Sigmoid colon (tissue), 4 donors: ENCODE results near the gene KCNJ6.

Experiments
- EP300 ChIP-seq, 4 donors: sonication (generic); formaldehyde crosslinking; IDR thresholded peaks; one replicate each; pipeline ENCODE4 v1.6.1; 2017; ENCODE audit warnings: antibody characterized with exemption in 4 of 4
- POLR2A ChIP-seq, 2 donors: fragments of 450-650 bp; IDR thresholded peaks; one replicate each; pipeline ENCODE4 v1.6.1; 2016; ENCODE audit warnings: antibody characterized with exemption in 2 of 2, mild to moderate bottlenecking in 2 of 2, moderate library complexity in 2 of 2
- POLR2AphosphoS5 ChIP-seq, 4 donors: sonication (generic); formaldehyde crosslinking; IDR thresholded peaks; one replicate each; pipeline ENCODE4 v1.6.1; 2017; ENCODE audit warnings: antibody characterized with exemption in 4 of 4
- TF ChIP-seq, protein P1 (sequence below), 4 experiments: fragments of 450-650 bp in 3 of 4; fragments of 200-600 bp in 1 of 4; IDR thresholded peaks; one replicate each; pipeline ENCODE4 v1.5.1; 2016 to 2019; ENCODE audit warnings: antibody characterized with exemption in 4 of 4, mild to moderate bottlenecking in 3 of 4, moderate library complexity in 2 of 4

DNA sequence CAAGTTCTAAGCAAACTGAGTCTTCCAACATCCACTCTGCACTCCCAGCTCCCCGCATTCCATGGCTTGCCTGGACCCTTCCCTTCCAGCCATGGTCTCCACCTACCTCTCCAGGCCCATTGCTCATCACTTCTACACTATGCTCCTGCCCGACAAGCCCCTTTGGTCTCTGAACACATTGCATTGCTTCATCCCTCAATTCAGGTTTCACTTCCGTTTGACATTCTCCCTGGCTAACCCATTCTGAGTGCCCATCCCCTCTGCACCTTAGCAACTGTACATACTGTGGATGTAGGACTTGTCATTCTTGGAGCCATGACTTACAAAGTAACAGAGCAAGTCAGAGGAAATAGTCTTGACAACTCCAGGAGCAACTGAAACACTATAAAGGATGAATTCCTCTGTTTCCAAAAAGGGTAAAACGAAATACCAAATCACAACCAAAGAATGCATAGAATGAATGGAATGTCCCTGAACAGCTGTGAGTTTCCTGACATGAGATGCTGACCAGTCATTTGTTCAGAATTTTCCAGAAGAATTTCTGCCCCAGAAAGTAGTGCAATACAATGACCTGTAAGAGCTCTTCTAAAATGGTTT, 66.7 kb downstream of the KCNJ6 start:
- TF ChIP-seq, protein P1, sequence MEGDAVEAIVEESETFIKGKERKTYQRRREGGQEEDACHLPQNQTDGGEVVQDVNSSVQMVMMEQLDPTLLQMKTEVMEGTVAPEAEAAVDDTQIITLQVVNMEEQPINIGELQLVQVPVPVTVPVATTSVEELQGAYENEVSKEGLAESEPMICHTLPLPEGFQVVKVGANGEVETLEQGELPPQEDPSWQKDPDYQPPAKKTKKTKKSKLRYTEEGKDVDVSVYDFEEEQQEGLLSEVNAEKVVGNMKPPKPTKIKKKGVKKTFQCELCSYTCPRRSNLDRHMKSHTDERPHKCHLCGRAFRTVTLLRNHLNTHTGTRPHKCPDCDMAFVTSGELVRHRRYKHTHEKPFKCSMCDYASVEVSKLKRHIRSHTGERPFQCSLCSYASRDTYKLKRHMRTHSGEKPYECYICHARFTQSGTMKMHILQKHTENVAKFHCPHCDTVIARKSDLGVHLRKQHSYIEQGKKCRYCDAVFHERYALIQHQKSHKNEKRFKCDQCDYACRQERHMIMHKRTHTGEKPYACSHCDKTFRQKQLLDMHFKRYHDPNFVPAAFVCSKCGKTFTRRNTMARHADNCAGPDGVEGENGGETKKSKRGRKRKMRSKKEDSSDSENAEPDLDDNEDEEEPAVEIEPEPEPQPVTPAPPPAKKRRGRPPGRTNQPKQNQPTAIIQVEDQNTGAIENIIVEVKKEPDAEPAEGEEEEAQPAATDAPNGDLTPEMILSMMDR (IDR thresholded peaks at IDR 0.05): no peak
- TF ChIP-seq POLR2AphosphoS5 (IDR thresholded peaks at IDR 0.05) (no peak), EP300 (IDR thresholded peaks at IDR 0.05) (no peak), POLR2A (IDR thresholded peaks at IDR 0.05) (no peak)
